GM23248 (cell line): ENCODE data around the gene MAN1A1. TPM values are rescaled to one million over a fixed set of nuclear protein-coding genes. Genes with fewer than 3 reads are reported as not detected.

Experiments
- DNase-seq: peaks from one replicate; pipeline ENCODE4 v3.0.0-alpha.2; 2015
- H2AFZ ChIP-seq: fragments of 200-600 bp; sonication (generic); 2 replicates; pipeline ENCODE4 v1.6.1; 2016; ENCODE audit warnings: antibody characterized with exemption
- H3F3A ChIP-seq: fragments of 200-600 bp; sonication (generic); 2 replicates; pipeline ENCODE4 v1.6.1; 2016; ENCODE audit warnings: mild to moderate bottlenecking, antibody characterized with exemption, mixed run types; ENCODE audit not compliant: insufficient read depth
- H3K27ac ChIP-seq: fragments of 200-600 bp; sonication (generic); 2 replicates; pipeline ENCODE4 v1.5.1; 2016; ENCODE audit warnings: mild to moderate bottlenecking
- H3K27me3 ChIP-seq: fragments of 200-600 bp; sonication (generic); replicated peaks from 2 replicates; pipeline ENCODE4 v1.6.1; 2016; ENCODE audit warnings: mild to moderate bottlenecking; ENCODE audit not compliant: insufficient read depth
- H3K36me3 ChIP-seq: fragments of 200-600 bp; sonication (generic); 2 replicates; pipeline ENCODE4 v1.6.1; 2016; ENCODE audit warnings: low read depth, mild to moderate bottlenecking
- H3K4me1 ChIP-seq: fragments of 200-600 bp; sonication (generic); 2 replicates; pipeline ENCODE4 v1.6.1; 2016; ENCODE audit warnings: mild to moderate bottlenecking; ENCODE audit not compliant: insufficient read depth
- H3K4me2 ChIP-seq: fragments of 200-600 bp; sonication (generic); one replicate; pipeline ENCODE4 v1.6.1; 2016; ENCODE audit warnings: mild to moderate bottlenecking; ENCODE audit not compliant: unreplicated experiment
- H3K4me3 ChIP-seq: fragments of 200-600 bp; sonication (generic); 2 replicates; pipeline ENCODE4 v1.5.1; 2016; ENCODE audit warnings: mild to moderate bottlenecking
- H3K79me2 ChIP-seq: fragments of 200-600 bp; sonication (generic); 2 replicates; pipeline ENCODE4 v1.6.1; 2016; ENCODE audit warnings: mild to moderate bottlenecking; ENCODE audit not compliant: insufficient read depth
- H3K9ac ChIP-seq: fragments of 200-600 bp; sonication (generic); 2 replicates; pipeline ENCODE4 v1.6.1; 2016; ENCODE audit warnings: mild to moderate bottlenecking
- H3K9me2 ChIP-seq: fragments of 200-600 bp; sonication (generic); 2 replicates; pipeline ENCODE4 v1.6.1; 2016; ENCODE audit warnings: mixed run types, mild to moderate bottlenecking, moderate library complexity; ENCODE audit not compliant: insufficient read depth
- H3K9me3 ChIP-seq: fragments of 200-600 bp; sonication (generic); one replicate; pipeline ENCODE4 v1.6.1; 2017; ENCODE audit warnings: low read depth
- H4K20me1 ChIP-seq: fragments of 200-600 bp; sonication (generic); 2 replicates; pipeline ENCODE4 v1.6.0; 2016; ENCODE audit not compliant: insufficient read depth
- EZH2 ChIP-seq: fragments of 200-600 bp; sonication (generic); IDR thresholded peaks from 2 replicates; pipeline ENCODE4 v1.6.1; 2018; ENCODE audit warnings: antibody characterized with exemption, mild to moderate bottlenecking; ENCODE audit not compliant: insufficient read depth, poor library complexity, severe bottlenecking
- EZH2phosphoT487 ChIP-seq: fragments of 200-600 bp; sonication (generic); IDR thresholded peaks from 2 replicates; pipeline ENCODE4 v1.6.1; 2018; ENCODE audit warnings: antibody characterized with exemption, moderate library complexity, mild to moderate bottlenecking, low read depth; ENCODE audit not compliant: insufficient read depth
- WGBS, 2 experiments: methylation state at CpG; one replicate each; pipeline ENCODE4 v1.1.6; 2015 to 2017; ENCODE audit warnings: low lambda C conversion rate in 2 of 2, low coverage in 1 of 2; ENCODE audit errors: missing lambda C conversion rate in 2 of 2; 5-methylcytosine and 5-hydroxymethylcytosine counted together
- in situ Hi-C: fragments of 300-500 bp; cut with MboI; formaldehyde crosslinking; loops from 2 replicates; pipeline ENCODE4 v1.15.0; 2020
- polyA plus RNA-seq: library from polyadenylated mRNA; unstranded; fragments of >200 nt; fragmentation: Nextera tagmentation; extraction: Ambion mirVana; gene quantifications from 2 replicates; pipeline ENCODE4 v1.2.1, GENCODE V29; 2016
- total RNA-seq: library from RNA; depleted of rRNA; stranded (reverse); fragments of >200 nt; shearing (Covaris generic); gene quantifications from 2 replicates; pipeline ENCODE4 v1.2.3, GENCODE V29; 2014

Gene MAN1A1
- total and polyA plus RNA-seq, 2 experiments from 2014 or later = 9.8 to 33.4 TPM

DNA sequence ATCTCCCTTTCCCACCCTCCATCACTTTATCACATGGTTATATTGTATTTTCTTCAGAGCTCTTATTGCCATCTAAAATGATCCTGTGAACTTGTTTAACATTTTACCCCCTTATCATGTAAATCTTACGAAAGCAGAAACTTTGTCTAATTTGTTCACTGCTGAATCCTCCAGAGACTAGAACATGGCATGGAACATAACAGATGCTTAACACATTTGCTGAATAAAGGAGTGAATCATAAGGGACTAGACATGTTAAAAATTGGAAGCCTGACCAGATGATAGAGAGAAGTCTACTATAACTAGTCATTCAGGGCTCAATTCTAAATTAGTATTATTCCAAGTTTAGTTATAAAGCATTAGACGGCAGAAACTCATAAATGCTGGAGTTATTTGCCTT, 73.3 kb downstream of the MAN1A1 start:
- in situ Hi-C loops = no loop called here
- Histone ChIP-seq H3K27ac (no peak overlapping the region), H3K9me2 (no peaks in the 10 kb centered on the region), H3K4me1 (peaks cover 28% of the 10 kb centered on the region), H3K79me2 (no peaks in the 10 kb centered on the region), H3K4me2 (no peak overlapping the region), H2AFZ (no peak overlapping the region), H3K9me3 (no peaks in the 10 kb centered on the region), H3K9ac (no peak overlapping the region), H3F3A (peaks cover 5% of the 10 kb centered on the region; the same call in 1 of the 2 replicates), H3K36me3 (no peaks in the 10 kb centered on the region), H3K4me3 (no peak overlapping the region), H4K20me1 (no peaks in the 10 kb centered on the region), H3K27me3 (no peaks in the 10 kb centered on the region)
- DNase-seq = peak; percentile 66
- no peak for TF ChIP-seq EZH2phosphoT487
- TF ChIP-seq EZH2 = no peak
- WGBS, 2 experiments = 52 to 59% methylated on average over 2 of the region's 2 CpGs

DNA sequence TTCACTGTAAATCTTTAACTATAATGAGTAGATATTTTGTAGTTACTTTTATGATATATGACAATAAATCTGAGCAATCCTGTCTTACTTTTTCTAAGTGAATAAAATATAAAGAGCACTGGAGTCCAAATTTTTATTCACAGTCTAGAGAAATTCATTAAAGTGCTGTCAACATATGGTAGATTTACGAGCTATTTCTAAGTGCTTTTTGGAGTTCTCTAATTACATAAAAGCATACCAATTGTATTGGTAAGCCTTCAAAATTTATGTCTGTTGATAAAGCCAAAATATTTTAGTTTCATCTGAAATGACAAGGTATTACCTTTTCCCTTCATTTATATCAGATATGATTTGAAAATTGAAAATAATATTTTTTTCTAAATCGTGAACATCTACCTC, 75.4 kb downstream of the MAN1A1 start:
- Histone ChIP-seq H3K4me2 (peak overlapping the region; percentile 14), H3K27ac (peak overlapping the region; percentile 3; the same call in 1 of the 2 replicates), H3K27me3 (no peaks in the 10 kb centered on the region), H3K9me2 (no peaks in the 10 kb centered on the region), H3K9ac (no peak overlapping the region), H3K9me3 (no peaks in the 10 kb centered on the region), H3K4me1 (peaks cover 18% of the 10 kb centered on the region), H3K79me2 (no peaks in the 10 kb centered on the region), H3K4me3 (no peak overlapping the region), H3K36me3 (no peaks in the 10 kb centered on the region), H4K20me1 (no peaks in the 10 kb centered on the region), H3F3A (peaks cover 5% of the 10 kb centered on the region; the same call in 1 of the 2 replicates), H2AFZ (no peak overlapping the region)
- TF ChIP-seq EZH2phosphoT487 = no peak
- TF ChIP-seq EZH2 = no peak
- WGBS, 2 experiments = 68% methylated on average over 2 of the region's 2 CpGs
- in situ Hi-C loops = no loop called here
- no peak for DNase-seq

DNA sequence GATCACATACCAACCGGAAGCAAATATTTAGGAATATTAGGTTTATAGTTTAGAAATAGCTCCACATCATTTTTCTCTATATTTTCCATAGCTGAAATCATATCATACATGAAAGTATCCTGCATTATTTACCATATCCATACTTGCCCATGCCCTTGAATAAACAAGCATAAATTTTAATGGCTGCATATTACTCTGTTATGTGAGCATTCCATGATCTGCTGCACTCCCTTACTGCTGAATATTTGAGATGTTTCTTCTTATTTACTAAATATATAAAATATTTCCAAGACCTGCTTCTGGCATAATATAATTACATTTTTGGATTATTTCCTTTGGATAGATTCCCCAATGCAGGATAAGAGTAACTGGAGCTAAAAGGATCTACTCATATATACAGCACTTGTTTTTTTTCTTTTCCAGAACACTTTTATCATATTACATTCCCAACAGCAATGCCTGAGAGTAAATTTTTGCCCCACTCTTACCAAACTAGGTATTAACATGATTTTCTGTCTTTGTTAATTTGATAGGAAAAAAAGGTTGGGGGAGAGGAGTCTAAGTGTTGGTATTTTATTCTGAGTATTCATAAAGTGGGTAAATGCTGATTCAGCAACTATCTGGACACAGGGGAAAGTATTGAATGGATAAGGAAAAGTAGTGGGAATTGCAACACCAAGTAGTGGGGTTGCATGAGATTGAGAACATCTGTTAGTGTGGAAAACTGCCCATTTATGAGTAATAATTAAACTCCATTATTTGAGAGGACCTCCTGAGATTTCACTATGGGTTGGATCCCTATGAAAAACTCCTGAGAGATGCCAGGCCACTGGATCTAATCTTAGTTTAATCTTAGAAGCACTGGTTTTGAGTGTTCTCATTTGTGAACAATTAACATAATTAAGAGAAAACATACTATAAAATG, 76.0 kb downstream of the MAN1A1 start:
- Histone ChIP-seq H3K4me3 (no peak overlapping the region), H3K4me1 (peaks cover 18% of the 10 kb centered on the region), H2AFZ (no peak overlapping the region), H3K9me2 (no peaks in the 10 kb centered on the region), H3K9ac (no peak overlapping the region), H3K9me3 (no peaks in the 10 kb centered on the region), H3K36me3 (no peaks in the 10 kb centered on the region), H3K27me3 (no peaks in the 10 kb centered on the region), H3F3A (peaks cover 5% of the 10 kb centered on the region; the same call in 1 of the 2 replicates), H3K4me2 (peak overlapping the region; percentile 14), H3K79me2 (no peaks in the 10 kb centered on the region), H4K20me1 (no peaks in the 10 kb centered on the region), H3K27ac (peak overlapping the region; percentile 3)
- 95 to 100% methylated on average over 1 of the region's 1 CpG for WGBS, 2 experiments
- TF ChIP-seq EZH2 (no peak), EZH2phosphoT487 (no peak)
- in situ Hi-C loops = no loop called here
- DNase-seq = peak; percentile 88

DNA sequence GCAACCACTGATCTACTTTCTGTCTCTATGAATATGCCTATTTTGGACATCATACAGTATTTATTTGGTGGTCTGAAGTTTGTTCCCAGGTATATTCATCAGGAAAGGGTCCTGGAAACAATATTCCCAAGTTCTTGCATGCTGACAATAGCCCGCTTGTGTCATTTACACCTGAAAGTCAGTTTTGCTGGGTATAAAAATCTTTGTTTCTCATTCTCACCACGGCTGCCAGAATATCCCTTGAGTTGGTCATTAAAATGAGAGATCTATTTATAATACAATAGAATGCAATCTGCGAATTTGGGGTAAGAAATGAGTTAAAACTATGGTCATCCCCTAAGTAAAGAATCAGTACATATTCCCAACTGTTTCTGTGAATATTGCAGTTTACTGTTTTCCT, 79.0 kb downstream of the MAN1A1 start:
- TF ChIP-seq EZH2 (no peak), EZH2phosphoT487 (no peak)
- Histone ChIP-seq H3K4me2 (no peak overlapping the region), H3K4me3 (no peak overlapping the region), H3K79me2 (no peaks in the 10 kb centered on the region), H3K4me1 (peaks cover 15% of the 10 kb centered on the region), H2AFZ (no peak overlapping the region), H3K36me3 (no peaks in the 10 kb centered on the region), H4K20me1 (no peaks in the 10 kb centered on the region), H3K9ac (no peak overlapping the region), H3K9me2 (no peaks in the 10 kb centered on the region), H3K27me3 (no peaks in the 10 kb centered on the region), H3F3A (no peaks in the 10 kb centered on the region), H3K9me3 (no peaks in the 10 kb centered on the region), H3K27ac (no peak overlapping the region)
- DNase-seq = no peak
- WGBS, 2 experiments = 91 to 92% methylated on average over 3 of the region's 3 CpGs
- in situ Hi-C loops = no loop called here
